CD1c-positive myeloid dendritic cell (primary cell): ENCODE results near the gene CARD9.

Experiments used
- DNase-seq: peaks from one replicate; pipeline ENCODE4 v3.0.0-alpha.2; 2016; ENCODE audit errors: extremely low spot score

The CARD9 gene

DNA sequence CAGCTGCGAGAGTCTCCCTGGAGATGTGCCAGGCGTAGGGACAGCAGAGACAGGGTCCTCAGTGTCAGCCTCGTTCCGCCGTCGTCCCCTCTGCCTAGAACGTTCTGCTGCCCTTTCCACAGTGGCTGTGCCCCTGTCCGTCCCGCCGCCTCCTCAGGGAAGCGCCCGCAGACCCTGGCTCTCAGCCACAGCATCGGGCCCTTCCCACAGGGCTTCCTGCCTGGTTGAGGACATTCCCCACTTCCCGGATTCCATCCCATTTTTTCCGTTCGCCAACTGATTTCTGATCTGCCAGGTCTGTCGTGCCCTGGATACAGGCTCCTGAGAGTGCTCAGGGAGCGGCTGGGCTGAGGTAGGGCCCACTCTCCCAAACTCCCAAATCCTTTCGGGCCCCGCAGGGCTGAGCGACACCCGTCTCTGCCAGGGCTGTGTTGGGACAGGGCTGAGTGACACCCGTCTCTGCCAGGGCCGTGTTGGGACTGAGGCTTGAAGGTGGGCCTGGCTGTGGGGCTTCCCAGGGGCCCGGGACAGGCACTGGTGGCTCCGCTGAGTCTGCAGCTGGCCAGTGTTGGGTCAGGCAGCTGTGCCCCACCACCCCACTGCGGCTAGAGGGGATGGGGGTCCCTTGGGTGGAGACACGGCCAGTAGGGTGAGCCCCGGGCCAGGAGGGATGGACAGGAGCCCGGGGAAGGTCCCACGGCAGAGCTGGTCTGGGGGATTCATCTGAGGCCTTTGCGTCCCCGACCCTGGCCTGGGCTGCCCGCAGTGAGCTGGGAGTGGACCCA is 25.8 kb downstream of the CARD9 start:
- DNase-seq = no peak

GRCh38 chr9:136346927-136347465 is 26.5 kb downstream of the CARD9 start:
- DNase-seq = no peak

- DNase-seq = no peak
These were observed 27.4 kb downstream of the CARD9 start for GRCh38 chr9:136346157-136346481.

DNA sequence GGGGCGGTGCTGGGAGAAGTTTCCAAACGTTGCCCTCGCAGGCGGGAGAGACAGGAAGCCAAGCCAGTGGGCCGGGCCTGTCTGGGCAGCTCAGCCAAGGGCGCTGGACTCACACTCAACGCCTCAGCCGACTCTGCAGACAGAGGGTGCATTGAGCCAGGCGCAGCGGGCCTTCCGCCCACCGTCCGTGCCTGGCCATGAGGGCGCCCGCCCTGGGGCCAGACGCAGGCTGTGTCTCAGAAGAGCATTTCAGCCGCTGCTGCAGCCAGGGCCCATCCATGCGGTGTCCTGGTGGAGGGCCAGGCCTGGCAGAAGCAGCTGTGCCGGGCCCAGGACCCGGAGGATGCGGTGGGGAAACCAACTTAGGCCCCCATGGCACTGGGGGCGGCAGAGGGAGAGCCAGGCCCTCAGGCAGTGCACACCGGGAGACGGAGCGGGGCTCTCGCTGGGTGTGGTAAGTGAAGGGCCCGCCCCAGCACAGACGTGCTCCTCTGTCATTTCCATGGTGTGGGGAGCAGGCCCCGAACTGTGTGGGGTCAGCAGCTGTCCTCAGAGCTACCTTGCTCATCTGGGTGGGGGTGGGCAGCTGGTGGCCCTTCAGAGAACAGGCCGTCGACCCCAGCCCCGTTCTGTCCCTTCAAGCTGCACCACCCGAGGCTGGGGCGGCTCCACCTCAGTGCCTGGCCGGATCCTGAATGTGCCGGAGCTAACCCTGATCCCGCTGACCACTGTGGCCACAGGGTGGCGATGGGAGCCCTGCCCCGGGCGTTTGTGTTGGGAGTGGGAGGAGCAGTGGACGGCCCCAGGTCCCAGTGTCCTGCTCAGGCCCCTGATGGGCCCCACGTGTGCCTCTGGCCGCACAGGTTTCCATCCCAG is 27.9 kb downstream of the CARD9 start:
- DNase-seq = peak; percentile 13

DNA sequence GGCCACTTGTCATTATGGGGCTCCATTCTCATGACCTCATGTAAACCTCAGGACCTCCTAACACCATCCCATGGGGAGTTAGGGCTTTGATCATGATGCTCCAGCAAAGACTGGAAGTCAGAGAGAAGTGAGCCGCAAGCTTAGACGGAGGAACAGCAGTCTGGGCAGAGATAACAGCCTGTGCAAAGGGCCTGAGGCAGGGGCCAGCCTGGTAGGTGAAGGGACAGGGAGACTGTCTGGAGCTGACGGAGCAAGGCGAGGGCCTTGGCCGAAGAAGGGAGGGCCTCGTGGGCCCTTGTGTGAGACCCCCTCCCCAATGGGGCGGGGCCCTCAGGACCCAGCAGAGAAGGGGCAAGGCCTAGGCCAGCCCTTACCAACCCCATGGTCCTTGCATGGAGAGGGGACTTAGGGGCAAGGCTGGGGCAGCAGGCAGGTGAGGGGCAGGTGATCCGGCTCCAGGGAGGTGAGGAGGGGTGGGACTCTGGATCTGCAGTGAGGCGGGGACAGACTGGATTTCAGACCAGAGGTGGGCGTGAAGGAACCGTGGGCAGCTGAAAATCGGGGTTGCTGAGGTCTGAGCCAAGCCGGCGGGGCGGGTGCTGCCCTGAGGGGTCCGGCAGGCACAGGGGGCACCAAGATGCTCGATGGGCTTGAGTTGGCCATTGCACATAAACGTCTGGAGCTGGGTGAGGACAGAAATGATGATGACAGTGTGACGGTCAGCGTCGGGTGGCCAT is 28.8 kb downstream of the CARD9 start:
- no peak for DNase-seq

GRCh38 chr9:136343884-136344269 is 29.6 kb downstream of the CARD9 start:
- DNase-seq = no peak

DNA sequence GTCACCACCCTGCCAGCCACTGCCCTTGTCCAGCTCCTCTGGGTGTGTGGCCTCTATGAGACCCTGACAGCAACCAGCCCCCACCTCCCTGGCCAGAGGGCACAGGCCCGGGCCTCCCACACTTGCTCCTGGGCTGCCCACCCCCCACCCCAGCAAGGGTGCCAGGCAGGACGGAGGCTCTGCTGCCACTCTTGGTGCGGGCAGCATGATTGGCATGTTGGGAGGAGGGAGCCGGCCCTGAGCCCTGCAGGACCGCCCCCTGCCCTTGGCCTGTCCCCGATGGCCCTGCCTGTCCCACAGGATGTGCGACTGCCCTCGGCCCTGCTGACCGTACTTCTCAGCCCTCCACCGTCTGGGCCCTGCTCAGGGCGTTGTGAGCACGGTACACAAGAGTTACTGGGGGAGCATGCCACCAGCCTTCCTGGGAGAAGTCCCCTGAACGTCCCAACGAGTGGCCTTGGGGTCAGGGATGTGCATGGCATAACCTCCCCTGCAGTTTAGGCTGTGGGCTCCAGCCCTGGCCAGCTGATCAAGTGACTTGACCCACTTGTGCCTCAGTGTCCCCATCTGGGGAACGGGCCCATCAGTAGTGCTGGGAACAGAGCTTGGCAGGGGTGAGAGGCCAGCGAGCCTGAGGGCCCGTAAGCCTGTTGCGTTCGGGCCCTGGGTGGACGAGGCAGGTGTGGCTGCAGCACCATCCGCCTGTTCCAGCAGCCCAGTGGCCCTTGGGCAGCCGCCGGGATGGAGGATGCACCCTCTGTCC is 30.2 kb downstream of the CARD9 start:
- DNase-seq = no peak

GRCh38 chr9:136342181-136343120 is 31.0 kb downstream of the CARD9 start:
- DNase-seq = peak; percentile 86

GRCh38 chr9:136341769-136342168 is 31.7 kb downstream of the CARD9 start:
- no peak for DNase-seq

- DNase-seq = no peak
These were observed 32.3 kb downstream of the CARD9 start for GRCh38 chr9:136341042-136341655.

DNA sequence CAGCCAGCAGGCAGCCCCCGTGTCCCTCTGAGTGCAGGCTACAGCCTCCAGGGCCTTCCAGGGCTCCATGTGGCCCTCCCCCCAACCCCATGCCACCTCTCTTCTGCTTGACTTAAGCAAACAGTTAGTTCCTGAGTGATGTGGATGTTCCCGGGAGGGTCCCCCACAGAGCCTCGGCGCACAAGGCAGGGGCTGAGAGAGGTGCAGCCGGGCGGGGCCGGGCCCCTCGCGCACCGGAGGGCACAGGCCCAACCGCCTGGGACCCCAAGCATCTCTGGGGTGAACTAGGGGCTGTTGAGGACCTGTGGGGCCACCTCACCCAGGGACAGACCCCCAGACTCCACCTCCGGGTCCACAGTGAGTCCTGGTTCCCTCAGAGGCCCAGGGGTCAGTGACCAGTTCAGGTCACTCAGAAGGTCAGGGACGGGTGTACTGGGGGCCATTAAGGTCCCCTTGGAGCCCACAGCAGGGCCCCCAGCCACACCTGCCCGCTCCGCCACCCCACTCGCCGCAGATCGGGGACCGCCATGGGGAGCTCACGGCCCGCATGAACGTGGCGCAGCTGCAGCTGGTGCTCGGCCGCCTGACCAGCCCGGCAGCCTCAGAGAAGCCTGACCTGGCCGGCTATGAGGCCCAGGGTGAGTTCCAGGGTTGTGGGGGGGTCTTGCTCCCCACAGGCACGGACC is 33.0 kb downstream of the CARD9 start:
- no peak for DNase-seq

DNA sequence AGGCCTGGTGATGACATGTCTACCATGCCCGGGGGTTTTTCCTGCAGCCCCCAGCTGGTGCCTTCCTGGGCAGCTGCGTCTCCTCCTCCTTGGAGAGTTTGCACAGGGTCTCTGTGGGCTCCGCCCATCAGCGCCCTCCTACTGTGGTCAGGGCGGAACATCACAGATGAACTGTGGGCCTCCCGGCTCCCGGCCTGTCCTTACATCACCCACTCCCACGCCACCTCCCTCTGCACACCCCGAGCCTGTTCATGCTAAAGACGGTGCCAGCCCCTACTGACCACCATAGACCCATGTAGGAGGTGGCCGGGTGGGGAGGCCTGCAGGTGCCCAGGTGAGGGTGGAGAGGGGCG is 33.5 kb downstream of the CARD9 start:
- no peak for DNase-seq

DNA sequence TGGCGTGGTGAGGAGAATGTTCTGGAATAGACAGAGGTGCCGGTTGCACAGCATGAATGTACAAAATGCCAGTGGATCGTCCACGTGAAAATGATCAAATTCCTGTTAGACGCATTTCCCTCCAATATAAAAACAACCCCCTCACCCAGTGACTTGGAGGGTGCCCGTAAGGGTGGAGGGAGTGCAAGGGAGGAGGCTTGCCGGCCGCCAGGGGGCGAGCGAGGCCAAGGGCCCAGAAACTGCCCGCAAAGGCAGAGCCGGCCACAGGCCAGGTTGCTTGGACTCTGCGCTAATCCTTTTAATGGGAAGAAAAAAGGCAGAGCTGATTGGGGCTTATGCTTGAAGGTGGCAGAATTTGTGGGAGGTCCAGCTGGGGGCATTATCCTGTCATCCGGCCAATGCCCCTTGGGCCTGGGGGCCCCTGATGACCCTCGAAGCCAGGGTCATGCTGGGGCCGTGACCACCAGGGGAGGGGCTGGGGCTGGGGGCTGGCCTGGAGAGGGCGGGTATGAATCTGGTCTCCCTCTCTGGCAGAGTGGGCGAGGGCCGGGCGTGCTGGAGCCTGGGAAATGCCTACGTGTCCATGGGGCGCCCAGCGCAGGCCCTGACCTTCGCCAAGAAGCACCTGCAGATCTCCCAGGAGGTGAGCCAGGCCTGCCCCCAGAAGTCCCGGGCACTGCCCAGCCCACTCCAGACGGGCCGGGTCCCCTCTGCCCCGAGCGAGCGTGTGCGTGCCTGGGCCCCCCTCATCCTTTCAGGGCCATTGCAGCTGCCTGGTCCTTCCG is 34.1 kb downstream of the CARD9 start:
- DNase-seq = peak; percentile 67

- no peak for DNase-seq
These were observed 35.0 kb downstream of the CARD9 start for GRCh38 chr9:136338511-136338910.

GRCh38 chr9:136337416-136338395 is 35.8 kb downstream of the CARD9 start:
- DNase-seq = no peak

- no peak for DNase-seq
These were observed 36.6 kb downstream of the CARD9 start for GRCh38 chr9:136336881-136337280.

GRCh38 chr9:136336156-136336870 is 37.2 kb downstream of the CARD9 start:
- DNase-seq = no peak
